Umbilical cord (tissue), 2 donors: ENCODE results near the gene CIAO2B. TPM values are rescaled to one million over a fixed set of nuclear protein-coding genes. Genes with fewer than 3 reads are reported as not detected.
A peak's percentile ranks its signal among the peaks of the same experiment; 100 is the strongest.

Experiments
- DNase-seq: peaks from one replicate; pipeline ENCODE4 v3.0.0-alpha.2; 2015; ENCODE audit warnings: low spot score
- total RNA-seq: library from RNA; depleted of rRNA; stranded (reverse); fragments of >200 nt; gene quantifications from one replicate; pipeline ENCODE4 v1.2.3, GENCODE V29; 2014; ENCODE audit warnings: low replicate concordance; ENCODE audit not compliant: insufficient read depth

Gene CIAO2B
- total RNA-seq, 1 donor from 2014 or later, result 72.5 TPM

- peak; percentile 60 for DNase-seq
These were observed 45.3 kb downstream of the CIAO2B start for GRCh38 chr16:66888647-66889615.

GRCh38 chr16:66886914-66887313 lies 47.3 kb downstream of the CIAO2B start:
- no peak for DNase-seq

- no peak for DNase-seq
These were observed 47.9 kb downstream of the CIAO2B start for GRCh38 chr16:66886321-66886720.

GRCh38 chr16:66885491-66885890 lies 48.7 kb downstream of the CIAO2B start:
- DNase-seq, result no peak

- no peak for DNase-seq
These were observed 51.5 kb downstream of the CIAO2B start for GRCh38 chr16:66882702-66883101.

Other genes starting within 250 kb of the CIAO2B start
- 21.9 TPM for gene CMTM4, start 237.7 kb downstream of the CIAO2B start, total RNA-seq
- 152 TPM for gene DYNC1LI2, start 182.8 kb downstream of the CIAO2B start, total RNA-seq
- 1.7 TPM for gene TERB1, start 132.8 kb downstream of the CIAO2B start, total RNA-seq
- gene NAE1, start 103.4 kb downstream of the CIAO2B start, total RNA-seq, result 40.4 TPM
- not detected for gene CA7, start 90.0 kb downstream of the CIAO2B start, total RNA-seq
- gene PDP2, start 53.9 kb downstream of the CIAO2B start, total RNA-seq, result 16.4 TPM
- not detected for gene CDH16, start 15.5 kb downstream of the CIAO2B start, total RNA-seq
- gene RRAD, start 8.9 kb downstream of the CIAO2B start, total RNA-seq, result 19.0 TPM
- 53.7 TPM for gene CES2, start 1.1 kb upstream of the CIAO2B start, total RNA-seq
- gene CES3, start 26.9 kb upstream of the CIAO2B start, total RNA-seq, result 3.4 TPM
- 4.1 TPM for gene CES4A, start 54.2 kb upstream of the CIAO2B start, total RNA-seq
- gene CBFB, start 94.7 kb upstream of the CIAO2B start, total RNA-seq, result 51.3 TPM
- gene PHAF1, start 175.5 kb upstream of the CIAO2B start, total RNA-seq, result 18.5 TPM
- 37.3 TPM for gene B3GNT9, start 216.6 kb upstream of the CIAO2B start, total RNA-seq
- gene TRADD, start 225.5 kb upstream of the CIAO2B start, total RNA-seq, result 10.8 TPM
- 9.6 TPM for gene FBXL8, start 225.6 kb upstream of the CIAO2B start, total RNA-seq
- gene HSF4, start 230.3 kb upstream of the CIAO2B start, total RNA-seq, result 17.3 TPM
- 17.1 TPM for gene NOL3, start 236.1 kb upstream of the CIAO2B start, total RNA-seq
- 2.6 TPM for gene MATCAP1, start 249.6 kb upstream of the CIAO2B start, total RNA-seq